ENCODE data around the gene JADE1.

The JADE1 gene

GRCh38 chr4:128846063-128846462 lies 36.6 kb downstream of the JADE1 start:
- peak; percentile 38 for FAIRE-seq

- FAIRE-seq, result no peak
Observed at GRCh38 chr4:128847082-128847724, 37.7 kb downstream of the JADE1 start.

GRCh38 chr4:128848461-128848860 lies 39.0 kb downstream of the JADE1 start:
- no peak for FAIRE-seq

- no peak for FAIRE-seq
Observed at GRCh38 chr4:128850252-128850651, 40.8 kb downstream of the JADE1 start.

- no peak for FAIRE-seq
Observed at GRCh38 chr4:128853741-128854140, 44.2 kb downstream of the JADE1 start.

GRCh38 chr4:128854433-128854832 lies 44.9 kb downstream of the JADE1 start:
- no peak for FAIRE-seq

GRCh38 chr4:128855621-128856020 lies 46.1 kb downstream of the JADE1 start:
- FAIRE-seq, result no peak

GRCh38 chr4:128856246-128856645 lies 46.7 kb downstream of the JADE1 start:
- FAIRE-seq, result no peak

- FAIRE-seq, result no peak
Observed at GRCh38 chr4:128858879-128859671, 49.6 kb downstream of the JADE1 start.

GRCh38 chr4:128859887-128860677 lies 50.6 kb downstream of the JADE1 start:
- FAIRE-seq, result no peak

- no peak for FAIRE-seq
Observed at GRCh38 chr4:128861856-128862518, 52.5 kb downstream of the JADE1 start.

GRCh38 chr4:128862608-128863311 lies 53.3 kb downstream of the JADE1 start:
- FAIRE-seq, result no peak

GRCh38 chr4:128863312-128864075 lies 54.0 kb downstream of the JADE1 start:
- FAIRE-seq, result no peak

GRCh38 chr4:128865132-128865531 lies 55.6 kb downstream of the JADE1 start:
- no peak for FAIRE-seq

GRCh38 chr4:128866269-128866668 lies 56.8 kb downstream of the JADE1 start:
- FAIRE-seq, result no peak

- FAIRE-seq, result no peak
Observed at GRCh38 chr4:128866691-128867090, 57.2 kb downstream of the JADE1 start.

GRCh38 chr4:128868758-128869157 lies 59.3 kb downstream of the JADE1 start:
- FAIRE-seq, result no peak

GRCh38 chr4:128869776-128870509 lies 60.4 kb downstream of the JADE1 start:
- no peak for FAIRE-seq

GRCh38 chr4:128871948-128872347 lies 62.4 kb downstream of the JADE1 start:
- FAIRE-seq, result no peak

GRCh38 chr4:128876200-128876599 lies 66.7 kb downstream of the JADE1 start:
- FAIRE-seq, result no peak

GRCh38 chr4:128877934-128878333 lies 68.4 kb downstream of the JADE1 start:
- FAIRE-seq, result no peak
